Endothelial cell of umbilical vein (primary cell): ENCODE measurements around the gene GRK5.

Experiments
- CTCF ChIP-seq, 2 donors: IDR thresholded peaks; 1 replicate in 1 of 2; 2 replicates in 1 of 2; pipeline ENCODE4 v1.5.1; 2011; ENCODE audit warnings: low read length in 2 of 2, mild to moderate bottlenecking in 2 of 2, moderate library complexity in 2 of 2, control low read depth in 1 of 2, inconsistent platforms in 1 of 2, low read depth in 1 of 2; ENCODE audit not compliant: insufficient read depth in 1 of 2; ENCODE audit errors: extremely low read depth in 1 of 2
- EZH2 ChIP-seq: IDR thresholded peaks from 2 replicates; pipeline ENCODE4 v1.6.1; 2012; ENCODE audit warnings: borderline replicate concordance, low read depth, mild to moderate bottlenecking, moderate library complexity, low read length, inconsistent platforms; ENCODE audit not compliant: severe bottlenecking
- POLR2A ChIP-seq: IDR thresholded peaks from 2 replicates; pipeline ENCODE4 v1.6.1; 2012; ENCODE audit warnings: low read depth, mild to moderate bottlenecking, control low read depth, low read length
- POLR2AphosphoS5 ChIP-seq: IDR thresholded peaks from 2 replicates; pipeline ENCODE4 v1.6.1; 2012; ENCODE audit warnings: low read depth, mild to moderate bottlenecking, control low read depth, low read length, moderate library complexity; ENCODE audit not compliant: insufficient read depth

- no peak for TF ChIP-seq CTCF (IDR thresholded peaks at IDR 0.05; ENCODE audit: extremely low read depth in 1 of 2, insufficient read depth in 1 of 2, low read depth in 1 of 2, low read length in 2 of 2)
- TF ChIP-seq EZH2 = no peak
- TF ChIP-seq POLR2AphosphoS5 = no peak
- no peak for TF ChIP-seq POLR2A
Measured at GRCh38 chr10:119393019-119393418, 185.6 kb downstream of the GRK5 start.
